ENCODE measurements around the gene OPA3. TPM values are rescaled to one million over a fixed set of nuclear protein-coding genes. Genes with fewer than 3 reads are reported as not detected.

Gene OPA3
- total RNA-seq, 2 experiments from 2014 or later, result 5.8 to 12.0 TPM

GRCh38 chr19:45517641-45518468 lies 66.7 kb downstream of the OPA3 start:
- Histone ChIP-seq H2AFZ (ENCODE audit: low read length) (no peak overlapping the region), H4K20me1 (ENCODE audit: insufficient read depth, low read length) (peaks cover 13% of the 10 kb centered on the region), H3K4me3 (ENCODE audit: low read depth, low read length, poor library complexity, severe bottlenecking) (no peak overlapping the region), H3K4me1 (ENCODE audit: insufficient read depth, low read length, poor library complexity, severe bottlenecking) (peaks cover 22% of the 10 kb centered on the region), H3K4me2 (ENCODE audit: low read length) (no peak overlapping the region), H3K9me3 (ENCODE audit: low read length) (no peaks in the 10 kb centered on the region), H3K9me2 (ENCODE audit: insufficient read depth, low read length) (no peaks in the 10 kb centered on the region), H3K79me2 (ENCODE audit: insufficient read depth, low read depth, low read length) (no peaks in the 10 kb centered on the region; the same call in 1 of the 2 replicates), H3K27ac (ENCODE audit: low read depth, low read length, poor library complexity, severe bottlenecking) (no peak overlapping the region), H3K36me3 (ENCODE audit: insufficient read depth, low read length) (peaks cover 18% of the 10 kb centered on the region)
- ChIA-PET POLR2A (no interaction called here), CTCF (ENCODE audit: unreplicated experiment) (no interaction called here)
- intact Hi-C loops (cut with micrococcal nuclease; ENCODE audit: unreplicated experiment), result no loop called here
- no peak for DNase-seq (ENCODE audit: low spot score)
- no TSS peak for BruUV-seq (replicated peaks)
- no peak for TF ChIP-seq EZH2phosphoT487 (IDR thresholded peaks at IDR 0.05; ENCODE audit: borderline replicate concordance, low read depth, low read length)
- no peak for TF ChIP-seq CTCF (conservative IDR thresholded peaks at IDR 0.05; ENCODE audit: low read length)

GRCh38 chr19:45517238-45517637 lies 67.4 kb downstream of the OPA3 start:
- no peak for DNase-seq (ENCODE audit: low spot score)
- no TSS peak for BruUV-seq (replicated peaks)
- no peaks in the 10 kb centered on the region; the same call in 1 of the 2 replicates for H3K79me2 ChIP-seq (ENCODE audit: insufficient read depth, low read depth, low read length)
- H3K9me2 ChIP-seq (ENCODE audit: insufficient read depth, low read length), result no peaks in the 10 kb centered on the region
- no peak overlapping the region for H2AFZ ChIP-seq (ENCODE audit: low read length)
- peaks cover 15% of the 10 kb centered on the region for H4K20me1 ChIP-seq (ENCODE audit: insufficient read depth, low read length)
- no peak overlapping the region for H3K4me3 ChIP-seq (ENCODE audit: low read depth, low read length, poor library complexity, severe bottlenecking)
- POLR2A ChIA-PET, result interaction anchor here (0.6 kb wide), 1 partner anchor 26 kb away, joined by 4 read pairs; no protein-coding TSS in a partner anchor
- H3K4me1 ChIP-seq (ENCODE audit: insufficient read depth, low read length, poor library complexity, severe bottlenecking), result peaks cover 22% of the 10 kb centered on the region
- intact Hi-C loops (cut with micrococcal nuclease; ENCODE audit: unreplicated experiment), result no loop called here
- peaks cover 15% of the 10 kb centered on the region for H3K36me3 ChIP-seq (ENCODE audit: insufficient read depth, low read length)
- no peak overlapping the region for H3K4me2 ChIP-seq (ENCODE audit: low read length)
- CTCF ChIA-PET (ENCODE audit: unreplicated experiment), result no interaction called here
- TF ChIP-seq CTCF (conservative IDR thresholded peaks at IDR 0.05; ENCODE audit: low read length) (no peak), EZH2phosphoT487 (IDR thresholded peaks at IDR 0.05; ENCODE audit: borderline replicate concordance, low read depth, low read length) (no peak)
- no peak overlapping the region for H3K27ac ChIP-seq (ENCODE audit: low read depth, low read length, poor library complexity, severe bottlenecking)
- H3K9me3 ChIP-seq (ENCODE audit: low read length), result no peaks in the 10 kb centered on the region

GRCh38 chr19:45515807-45516401 lies 68.7 kb downstream of the OPA3 start:
- DNase-seq (ENCODE audit: low spot score), result no peak
- Histone ChIP-seq H3K4me2 (ENCODE audit: low read length) (no peak overlapping the region), H2AFZ (ENCODE audit: low read length) (no peak overlapping the region), H3K36me3 (ENCODE audit: insufficient read depth, low read length) (peaks cover 10% of the 10 kb centered on the region), H3K9me2 (ENCODE audit: insufficient read depth, low read length) (no peaks in the 10 kb centered on the region), H3K79me2 (ENCODE audit: insufficient read depth, low read depth, low read length) (no peaks in the 10 kb centered on the region; the same call in 1 of the 2 replicates), H3K9me3 (ENCODE audit: low read length) (no peaks in the 10 kb centered on the region), H3K4me3 (ENCODE audit: low read depth, low read length, poor library complexity, severe bottlenecking) (no peak overlapping the region), H3K27ac (ENCODE audit: low read depth, low read length, poor library complexity, severe bottlenecking) (no peak overlapping the region), H3K4me1 (ENCODE audit: insufficient read depth, low read length, poor library complexity, severe bottlenecking) (peaks cover 22% of the 10 kb centered on the region), H4K20me1 (ENCODE audit: insufficient read depth, low read length) (peaks cover 15% of the 10 kb centered on the region)
- intact Hi-C loops (cut with micrococcal nuclease; ENCODE audit: unreplicated experiment), result no loop called here
- CTCF ChIA-PET (ENCODE audit: unreplicated experiment), result no interaction called here
- TF ChIP-seq CTCF (conservative IDR thresholded peaks at IDR 0.05; ENCODE audit: low read length) (no peak), EZH2phosphoT487 (IDR thresholded peaks at IDR 0.05; ENCODE audit: borderline replicate concordance, low read depth, low read length) (no peak)
- BruUV-seq (replicated peaks), result no TSS peak
- POLR2A ChIA-PET, result no interaction called here
